Liver (tissue), 3 donors: ENCODE measurements around the gene CTXND1.
A peak's percentile ranks its signal among the peaks of the same experiment; 100 is the strongest.

ENCODE experiments used
- ATF3 ChIP-seq: IDR thresholded peaks from 2 replicates; pipeline ENCODE4 v1.6.1; 2016; ENCODE audit warnings: antibody characterized with exemption
- CTCF ChIP-seq: fragments of 150-350 bp; IDR thresholded peaks from 2 replicates; pipeline ENCODE4 v1.5.1; 2017; ENCODE audit warnings: improper control_type of control experiment, low read depth, low read length; ENCODE audit not compliant: missing input control
- EGR1 ChIP-seq, 2 donors: IDR thresholded peaks; 2 replicates each; pipeline ENCODE4 v1.6.1; 2016 to 2018; ENCODE audit warnings: antibody characterized with exemption in 2 of 2, low read depth in 2 of 2
- GABPA ChIP-seq, 2 donors: IDR thresholded peaks in 1 of 2; conservative IDR thresholded peaks in 1 of 2; 2 replicates each; pipeline ENCODE4 v1.6.1; 2016; ENCODE audit warnings: antibody characterized with exemption in 2 of 2, mild to moderate bottlenecking in 1 of 2, moderate library complexity in 1 of 2
- RAD21 ChIP-seq, 2 donors: IDR thresholded peaks; 2 replicates each; pipeline ENCODE4 v1.6.1; 2016; ENCODE audit warnings: antibody characterized with exemption in 2 of 2, mild to moderate bottlenecking in 2 of 2
- REST ChIP-seq: IDR thresholded peaks from 2 replicates; pipeline ENCODE4 v1.6.1; 2016; ENCODE audit warnings: antibody characterized with exemption, mild to moderate bottlenecking
- donor health status: healthy.
- donor health status: healthy.

- no peak for TF ChIP-seq REST
- peak; percentile 11 for TF ChIP-seq CTCF
- no peak for TF ChIP-seq ATF3
- no peak for TF ChIP-seq EGR1 (IDR thresholded peaks at IDR 0.05; ENCODE audit: low read depth in 2 of 2)
- peak in 1 of 2 donors; percentile 15 for TF ChIP-seq RAD21 (IDR thresholded peaks at IDR 0.05)
- no peak for TF ChIP-seq GABPA (IDR thresholded peaks at IDR 0.05 in 1 of 2, conservative IDR thresholded peaks at IDR 0.05 in 1 of 2)
These were observed 8.5 kb upstream of the CTXND1 start for GRCh38 chr15:80260551-80260950.
